PFSK-1 (cell line): ENCODE results near the gene ZNF782.

ENCODE experiments used
- FOXP2 ChIP-seq: optimal IDR thresholded peaks from 2 replicates; pipeline ENCODE3; 2011; ENCODE audit warnings: borderline replicate concordance, control low read depth, inconsistent platforms; ENCODE audit not compliant: insufficient read depth; ENCODE audit errors: extremely low read length, extremely low read depth
- POLR2AphosphoS5 ChIP-seq: IDR thresholded peaks from 2 replicates; pipeline ENCODE4 v1.6.1; 2012; ENCODE audit warnings: low read depth, mild to moderate bottlenecking, control low read depth, low read length, moderate library complexity
- TAF1 ChIP-seq: IDR thresholded peaks from 2 replicates; pipeline ENCODE4 v1.6.1; 2012; ENCODE audit warnings: low read length, control low read depth, borderline replicate concordance; ENCODE audit not compliant: insufficient read depth
- TF ChIP-seq, protein P1 (sequence below), 2 experiments: IDR thresholded peaks; 2 replicates each; pipeline versions ENCODE4 v1.6.1 to v1.8.0; 2011 to 2012; ENCODE audit warnings: low read depth in 2 of 2, low read length in 2 of 2, control low read depth in 1 of 2, inconsistent platforms in 1 of 2, mild to moderate bottlenecking in 1 of 2, moderate library complexity in 1 of 2; ENCODE audit not compliant: insufficient read depth in 1 of 2

DNA sequence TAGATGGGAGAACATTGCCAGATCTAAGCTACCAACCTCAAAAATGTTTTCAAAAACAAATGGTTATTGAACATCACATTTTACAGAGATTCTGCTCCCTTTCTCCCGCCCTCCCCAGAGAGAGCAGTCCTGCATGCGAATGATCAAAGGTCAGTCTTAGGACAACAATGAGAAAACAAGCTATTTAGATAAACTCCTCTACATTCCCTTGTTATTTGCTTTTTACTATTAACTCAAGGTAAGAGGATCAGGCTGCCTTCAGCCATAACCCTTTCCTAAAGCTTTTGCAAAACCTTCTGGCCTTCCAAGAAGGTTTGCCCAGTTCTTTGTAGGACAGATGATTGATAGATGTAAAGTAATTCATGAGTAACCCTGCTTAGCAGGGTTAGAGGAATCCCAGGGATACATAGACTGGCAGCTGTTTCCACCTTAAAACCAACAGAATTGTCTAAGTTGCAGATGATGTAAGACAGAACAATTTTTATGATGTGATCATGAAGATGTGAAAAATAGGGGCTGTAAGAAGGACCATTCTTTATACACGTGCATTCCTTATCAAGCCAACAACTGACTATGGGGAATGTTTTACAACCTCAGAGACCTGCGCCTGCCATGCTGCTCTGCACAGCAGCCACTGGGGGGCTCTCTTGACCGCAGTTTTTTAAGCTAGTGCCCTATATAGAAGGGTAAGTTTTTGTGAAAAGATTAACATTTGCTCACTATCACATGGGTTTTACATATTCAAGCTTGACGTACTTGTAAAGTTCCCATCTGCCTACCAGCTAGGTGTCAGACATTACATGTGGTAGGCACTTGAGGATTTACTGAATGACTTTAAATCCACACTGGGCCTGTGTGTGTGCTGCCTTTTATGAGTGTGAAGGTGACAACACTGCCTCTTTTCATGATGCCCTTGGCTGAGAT lies 2.3 kb upstream of the ZNF782 start:
- TF ChIP-seq, protein P1, sequence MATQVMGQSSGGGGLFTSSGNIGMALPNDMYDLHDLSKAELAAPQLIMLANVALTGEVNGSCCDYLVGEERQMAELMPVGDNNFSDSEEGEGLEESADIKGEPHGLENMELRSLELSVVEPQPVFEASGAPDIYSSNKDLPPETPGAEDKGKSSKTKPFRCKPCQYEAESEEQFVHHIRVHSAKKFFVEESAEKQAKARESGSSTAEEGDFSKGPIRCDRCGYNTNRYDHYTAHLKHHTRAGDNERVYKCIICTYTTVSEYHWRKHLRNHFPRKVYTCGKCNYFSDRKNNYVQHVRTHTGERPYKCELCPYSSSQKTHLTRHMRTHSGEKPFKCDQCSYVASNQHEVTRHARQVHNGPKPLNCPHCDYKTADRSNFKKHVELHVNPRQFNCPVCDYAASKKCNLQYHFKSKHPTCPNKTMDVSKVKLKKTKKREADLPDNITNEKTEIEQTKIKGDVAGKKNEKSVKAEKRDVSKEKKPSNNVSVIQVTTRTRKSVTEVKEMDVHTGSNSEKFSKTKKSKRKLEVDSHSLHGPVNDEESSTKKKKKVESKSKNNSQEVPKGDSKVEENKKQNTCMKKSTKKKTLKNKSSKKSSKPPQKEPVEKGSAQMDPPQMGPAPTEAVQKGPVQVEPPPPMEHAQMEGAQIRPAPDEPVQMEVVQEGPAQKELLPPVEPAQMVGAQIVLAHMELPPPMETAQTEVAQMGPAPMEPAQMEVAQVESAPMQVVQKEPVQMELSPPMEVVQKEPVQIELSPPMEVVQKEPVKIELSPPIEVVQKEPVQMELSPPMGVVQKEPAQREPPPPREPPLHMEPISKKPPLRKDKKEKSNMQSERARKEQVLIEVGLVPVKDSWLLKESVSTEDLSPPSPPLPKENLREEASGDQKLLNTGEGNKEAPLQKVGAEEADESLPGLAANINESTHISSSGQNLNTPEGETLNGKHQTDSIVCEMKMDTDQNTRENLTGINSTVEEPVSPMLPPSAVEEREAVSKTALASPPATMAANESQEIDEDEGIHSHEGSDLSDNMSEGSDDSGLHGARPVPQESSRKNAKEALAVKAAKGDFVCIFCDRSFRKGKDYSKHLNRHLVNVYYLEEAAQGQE (IDR thresholded peaks at IDR 0.05; ENCODE audit: insufficient read depth in 1 of 2, low read depth in 2 of 2, low read length in 2 of 2) = no peak
- TF ChIP-seq TAF1 (no peak), FOXP2 (no peak), POLR2AphosphoS5 (no peak)
